PFSK-1 (cell line): Measurements from ENCODE around the gene COL4A2.

Experiments used
- POLR2AphosphoS5 ChIP-seq: IDR thresholded peaks from 2 replicates; pipeline ENCODE4 v1.6.1; 2012; ENCODE audit warnings: low read depth, mild to moderate bottlenecking, control low read depth, low read length, moderate library complexity
- TF ChIP-seq, protein P1 (sequence below), 2 experiments: IDR thresholded peaks; 2 replicates each; pipeline versions ENCODE4 v1.6.1 to v1.8.0; 2011 to 2012; ENCODE audit warnings: low read depth in 2 of 2, low read length in 2 of 2, control low read depth in 1 of 2, inconsistent platforms in 1 of 2, mild to moderate bottlenecking in 1 of 2, moderate library complexity in 1 of 2; ENCODE audit not compliant: insufficient read depth in 1 of 2

DNA sequence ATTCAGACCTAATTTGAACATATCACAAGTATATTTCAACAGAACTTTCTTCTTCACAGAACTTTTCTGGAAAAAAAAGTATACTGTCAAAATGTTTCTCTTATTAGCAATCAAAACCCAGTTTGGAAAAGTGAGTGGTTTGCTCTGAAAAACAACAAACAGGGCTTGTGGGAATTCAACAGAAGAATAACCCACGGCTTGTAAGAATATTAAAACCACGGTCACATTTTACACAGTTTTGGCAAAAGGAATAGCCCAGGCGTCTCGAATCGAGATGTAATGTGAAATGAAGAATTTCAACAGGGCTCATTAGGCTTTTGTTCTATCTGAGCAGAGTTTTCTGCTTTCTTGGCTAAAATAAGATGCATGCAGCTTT, 70.7 kb downstream of the COL4A2 start:
- TF ChIP-seq, protein P1, sequence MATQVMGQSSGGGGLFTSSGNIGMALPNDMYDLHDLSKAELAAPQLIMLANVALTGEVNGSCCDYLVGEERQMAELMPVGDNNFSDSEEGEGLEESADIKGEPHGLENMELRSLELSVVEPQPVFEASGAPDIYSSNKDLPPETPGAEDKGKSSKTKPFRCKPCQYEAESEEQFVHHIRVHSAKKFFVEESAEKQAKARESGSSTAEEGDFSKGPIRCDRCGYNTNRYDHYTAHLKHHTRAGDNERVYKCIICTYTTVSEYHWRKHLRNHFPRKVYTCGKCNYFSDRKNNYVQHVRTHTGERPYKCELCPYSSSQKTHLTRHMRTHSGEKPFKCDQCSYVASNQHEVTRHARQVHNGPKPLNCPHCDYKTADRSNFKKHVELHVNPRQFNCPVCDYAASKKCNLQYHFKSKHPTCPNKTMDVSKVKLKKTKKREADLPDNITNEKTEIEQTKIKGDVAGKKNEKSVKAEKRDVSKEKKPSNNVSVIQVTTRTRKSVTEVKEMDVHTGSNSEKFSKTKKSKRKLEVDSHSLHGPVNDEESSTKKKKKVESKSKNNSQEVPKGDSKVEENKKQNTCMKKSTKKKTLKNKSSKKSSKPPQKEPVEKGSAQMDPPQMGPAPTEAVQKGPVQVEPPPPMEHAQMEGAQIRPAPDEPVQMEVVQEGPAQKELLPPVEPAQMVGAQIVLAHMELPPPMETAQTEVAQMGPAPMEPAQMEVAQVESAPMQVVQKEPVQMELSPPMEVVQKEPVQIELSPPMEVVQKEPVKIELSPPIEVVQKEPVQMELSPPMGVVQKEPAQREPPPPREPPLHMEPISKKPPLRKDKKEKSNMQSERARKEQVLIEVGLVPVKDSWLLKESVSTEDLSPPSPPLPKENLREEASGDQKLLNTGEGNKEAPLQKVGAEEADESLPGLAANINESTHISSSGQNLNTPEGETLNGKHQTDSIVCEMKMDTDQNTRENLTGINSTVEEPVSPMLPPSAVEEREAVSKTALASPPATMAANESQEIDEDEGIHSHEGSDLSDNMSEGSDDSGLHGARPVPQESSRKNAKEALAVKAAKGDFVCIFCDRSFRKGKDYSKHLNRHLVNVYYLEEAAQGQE (IDR thresholded peaks at IDR 0.05; ENCODE audit: insufficient read depth in 1 of 2, low read depth in 2 of 2, low read length in 2 of 2): no peak
- no peak for TF ChIP-seq POLR2AphosphoS5
